GM18508 (cell line): ENCODE measurements around the gene OAF.

Experiments
- ATAC-seq: cut with Tn5 transposase; IDR thresholded peaks from one replicate; pipeline ENCODE4 v1.9.1; 2021; ENCODE audit warnings: moderate number of reproducible peaks; ENCODE audit not compliant: insufficient read depth, unreplicated experiment

Gene OAF

GRCh38 chr11:120219232-120219937, 8.6 kb downstream of the OAF start:
- ATAC-seq, result no peak

- ATAC-seq, result no peak
Measured at GRCh38 chr11:120219938-120220746, 9.3 kb downstream of the OAF start.

GRCh38 chr11:120220747-120221037, 9.9 kb downstream of the OAF start:
- ATAC-seq, result no peak

- no peak for ATAC-seq
Measured at GRCh38 chr11:120221115-120221752, 10.4 kb downstream of the OAF start.

- ATAC-seq, result no peak
Measured at GRCh38 chr11:120222916-120223315, 12.1 kb downstream of the OAF start.

GRCh38 chr11:120223793-120224192, 13.0 kb downstream of the OAF start:
- no peak for ATAC-seq

- no peak for ATAC-seq
Measured at GRCh38 chr11:120224361-120224760, 13.5 kb downstream of the OAF start.

GRCh38 chr11:120224972-120225909, 14.4 kb downstream of the OAF start:
- ATAC-seq, result no peak

- ATAC-seq, result no peak
Measured at GRCh38 chr11:120226242-120226641, 15.4 kb downstream of the OAF start.

GRCh38 chr11:120226714-120227113, 15.9 kb downstream of the OAF start:
- ATAC-seq, result no peak

- ATAC-seq, result no peak
Measured at GRCh38 chr11:120227228-120227852, 16.5 kb downstream of the OAF start.

GRCh38 chr11:120228794-120229384, 18.1 kb downstream of the OAF start:
- no peak for ATAC-seq

- no peak for ATAC-seq
Measured at GRCh38 chr11:120229451-120230424, 18.9 kb downstream of the OAF start.

GRCh38 chr11:120230433-120231071, 19.7 kb downstream of the OAF start:
- no peak for ATAC-seq

- no peak for ATAC-seq
Measured at GRCh38 chr11:120231963-120232362, 21.1 kb downstream of the OAF start.

- ATAC-seq, result no peak
Measured at GRCh38 chr11:120233207-120233803, 22.5 kb downstream of the OAF start.

GRCh38 chr11:120235024-120235628, 24.3 kb downstream of the OAF start:
- no peak for ATAC-seq
